Tibial artery (tissue), 4 donors: ENCODE data around the gene ABLIM3.

Source experiments
- DNase-seq, 2 donors: peaks; one replicate each; pipeline ENCODE4 v3.0.0-alpha.2; 2019
- H3K27ac ChIP-seq, 2 donors: fragments of 200-600 bp; sonication (generic) in 1 of 2; 1 replicate in 1 of 2; 2 replicates in 1 of 2; pipeline ENCODE4 v1.5.1; 2018 to 2019; ENCODE audit warnings: mild to moderate bottlenecking in 1 of 2
- H3K27me3 ChIP-seq, 2 donors: fragments of 200-600 bp; sonication (generic) in 1 of 2; one replicate each; pipeline versions ENCODE4 v1.5.1 to v1.6.0; 2016 to 2019
- H3K36me3 ChIP-seq, 3 donors: fragments of 200-600 bp; sonication (generic) in 2 of 3; one replicate each; pipeline ENCODE4 v1.5.1; 2016 to 2019; ENCODE audit warnings: mild to moderate bottlenecking in 2 of 3
- H3K4me1 ChIP-seq, 4 donors: fragments of 200-600 bp; sonication (generic) in 2 of 4; 1 replicate in 3 of 4; 2 replicates in 1 of 4; pipeline ENCODE4 v1.5.1; 2016 to 2019
- H3K4me3 ChIP-seq, 2 donors: fragments of 200-600 bp; sonication (generic) in 1 of 2; 1 replicate in 1 of 2; 2 replicates in 1 of 2; pipeline ENCODE4 v1.5.1; 2018 to 2019; ENCODE audit warnings: mild to moderate bottlenecking in 2 of 2
- H3K9me3 ChIP-seq, 3 donors: fragments of 200-600 bp; sonication (generic) in 1 of 3; one replicate each; pipeline ENCODE4 v1.5.1; 2016 to 2019
- CTCF ChIP-seq, 2 experiments: fragments of 200-600 bp in 1 of 2; fragments of 450-650 bp in 1 of 2; IDR thresholded peaks; one replicate each; pipeline ENCODE4 v1.5.1; 2017 to 2019; ENCODE audit warnings: antibody characterized with exemption in 2 of 2, mild to moderate bottlenecking in 1 of 2, moderate library complexity in 1 of 2
- intact Hi-C: fragments of 100-400 bp; cut with DNase I; formaldehyde crosslinking; loops from one replicate; pipeline ENCODE4 v1.15.0; 2023; ENCODE audit warnings: low total_unique reads

The ABLIM3 gene

GRCh38 chr5:149166591-149167100, 25.4 kb downstream of the ABLIM3 start:
- TF ChIP-seq CTCF (IDR thresholded peaks at IDR 0.05): no peak
- Histone ChIP-seq H3K27ac (no peak overlapping the region), H3K4me3 (no peak overlapping the region), H3K4me1 (peaks cover 0 to 10% (median 0%) of the 10 kb centered on the region in 4 donors), H3K9me3 (no peaks in the 10 kb centered on the region), H3K36me3 (no peaks in the 10 kb centered on the region), H3K27me3 (no peaks in the 10 kb centered on the region)
- no peak for DNase-seq
- intact Hi-C loops: no loop called here

GRCh38 chr5:149168276-149168906, 27.1 kb downstream of the ABLIM3 start:
- Histone ChIP-seq H3K27ac (no peak overlapping the region), H3K4me1 (peaks cover 0 to 19% (median 0%) of the 10 kb centered on the region in 4 donors), H3K4me3 (no peak overlapping the region), H3K36me3 (no peaks in the 10 kb centered on the region), H3K27me3 (no peaks in the 10 kb centered on the region), H3K9me3 (no peaks in the 10 kb centered on the region)
- TF ChIP-seq CTCF (IDR thresholded peaks at IDR 0.05): no peak
- DNase-seq: no peak
- intact Hi-C loops: no loop called here

GRCh38 chr5:149170299-149170698, 29.0 kb downstream of the ABLIM3 start:
- intact Hi-C loops: no loop called here
- DNase-seq: no peak
- Histone ChIP-seq H3K27ac (no peak overlapping the region), H3K36me3 (no peaks in the 10 kb centered on the region), H3K9me3 (no peaks in the 10 kb centered on the region), H3K4me1 (peaks cover 0 to 36% (median 2%) of the 10 kb centered on the region in 4 donors), H3K4me3 (no peak overlapping the region), H3K27me3 (no peaks in the 10 kb centered on the region)
- TF ChIP-seq CTCF (IDR thresholded peaks at IDR 0.05): no peak

GRCh38 chr5:149172261-149172660, 31.0 kb downstream of the ABLIM3 start:
- no peaks in the 10 kb centered on the region for H3K9me3 ChIP-seq
- H3K27ac ChIP-seq: no peak overlapping the region
- peaks cover 0 to 37% (median 2%) of the 10 kb centered on the region in 4 donors for H3K4me1 ChIP-seq
- no peak for TF ChIP-seq CTCF (IDR thresholded peaks at IDR 0.05)
- no peaks in the 10 kb centered on the region for H3K27me3 ChIP-seq
- intact Hi-C loops: no loop called here
- H3K36me3 ChIP-seq: no peaks in the 10 kb centered on the region
- no peak for DNase-seq
- no peak overlapping the region for H3K4me3 ChIP-seq

- intact Hi-C loops: no loop called here
- Histone ChIP-seq H3K4me1 (peaks cover 0 to 37% (median 2%) of the 10 kb centered on the region in 4 donors), H3K9me3 (no peaks in the 10 kb centered on the region), H3K4me3 (no peak overlapping the region), H3K36me3 (no peaks in the 10 kb centered on the region), H3K27me3 (no peaks in the 10 kb centered on the region), H3K27ac (peak overlapping the region; percentile 31 to 36)
- DNase-seq: no peak
- no peak for TF ChIP-seq CTCF (IDR thresholded peaks at IDR 0.05)
Observed at GRCh38 chr5:149172709-149173505, 31.6 kb downstream of the ABLIM3 start.
